DOHH2 (cell line): ENCODE data around the gene ENO4.

Experiments used
- H3F3A ChIP-seq: fragments of 200-600 bp; sonication (generic), shearing (Covaris generic); 2 replicates; pipeline ENCODE4 v1.6.0; 2016; ENCODE audit warnings: antibody characterized with exemption, mild to moderate bottlenecking; ENCODE audit not compliant: control insufficient read depth, insufficient read depth
- H3K27ac ChIP-seq: fragments of 200-600 bp; sonication (generic); 2 replicates; pipeline ENCODE4 v1.5.1; 2014; ENCODE audit warnings: low read depth, mild to moderate bottlenecking, low read length, moderate library complexity
- H3K27me3 ChIP-seq: fragments of 200-600 bp; sonication (generic); 2 replicates; pipeline ENCODE4 v1.6.1; 2014; ENCODE audit warnings: mild to moderate bottlenecking, low read length, mixed read lengths; ENCODE audit not compliant: control insufficient read depth
- H3K36me3 ChIP-seq: fragments of 200-600 bp; sonication (generic); 2 replicates; pipeline ENCODE4 v1.6.1; 2014; ENCODE audit warnings: mild to moderate bottlenecking, low read length, moderate library complexity, mixed read lengths; ENCODE audit not compliant: control insufficient read depth
- H3K4me1 ChIP-seq: fragments of 200-600 bp; sonication (generic); 2 replicates; pipeline ENCODE4 v1.6.1; 2014; ENCODE audit warnings: mild to moderate bottlenecking, low read length, mixed read lengths; ENCODE audit not compliant: control insufficient read depth
- H3K4me2 ChIP-seq: fragments of 200-600 bp; sonication (generic); 2 replicates; pipeline ENCODE4 v1.6.0; 2014; ENCODE audit warnings: mild to moderate bottlenecking, low read length, moderate library complexity
- H3K4me3 ChIP-seq: fragments of 200-600 bp; sonication (generic); 2 replicates; pipeline ENCODE4 v1.5.1; 2014; ENCODE audit warnings: mild to moderate bottlenecking, low read length, mixed read lengths
- H3K79me2 ChIP-seq: fragments of 200-600 bp; sonication (generic); 2 replicates; pipeline ENCODE4 v1.6.1; 2014; ENCODE audit warnings: mild to moderate bottlenecking, low read length, mixed read lengths; ENCODE audit not compliant: control insufficient read depth
- H3K9me2 ChIP-seq: fragments of 200-600 bp; sonication (generic); replicated peaks from 2 replicates; pipeline ENCODE4 v1.6.1; 2014; ENCODE audit warnings: mild to moderate bottlenecking, low read length, mixed read lengths; ENCODE audit not compliant: control insufficient read depth
- H3K9me3 ChIP-seq: fragments of 200-600 bp; sonication (generic); 2 replicates; pipeline ENCODE4 v1.6.1; 2014; ENCODE audit warnings: antibody characterized with exemption, low read length, mixed read lengths; ENCODE audit not compliant: control insufficient read depth, insufficient read depth
- H4K20me1 ChIP-seq: fragments of 200-600 bp; sonication (generic); 2 replicates; pipeline ENCODE4 v1.6.0; 2014; ENCODE audit warnings: low read depth, mild to moderate bottlenecking, antibody characterized with exemption, low read length, moderate library complexity; ENCODE audit not compliant: control insufficient read depth, insufficient read depth
- EZH2phosphoT487 ChIP-seq: fragments of 200-600 bp; sonication (generic); IDR thresholded peaks from 2 replicates; pipeline ENCODE4 v1.6.1; 2017; ENCODE audit warnings: borderline replicate concordance, mild to moderate bottlenecking, antibody characterized with exemption, low read length, moderate library complexity, mixed read lengths
- TF ChIP-seq, protein P1 (sequence below): fragments of 200-600 bp; sonication (generic); IDR thresholded peaks from one replicate; pipeline ENCODE4 v1.5.1; 2014; ENCODE audit warnings: antibody characterized with exemption, mild to moderate bottlenecking, low read depth, low read length; ENCODE audit not compliant: poor library complexity, severe bottlenecking

The ENO4 gene

DNA sequence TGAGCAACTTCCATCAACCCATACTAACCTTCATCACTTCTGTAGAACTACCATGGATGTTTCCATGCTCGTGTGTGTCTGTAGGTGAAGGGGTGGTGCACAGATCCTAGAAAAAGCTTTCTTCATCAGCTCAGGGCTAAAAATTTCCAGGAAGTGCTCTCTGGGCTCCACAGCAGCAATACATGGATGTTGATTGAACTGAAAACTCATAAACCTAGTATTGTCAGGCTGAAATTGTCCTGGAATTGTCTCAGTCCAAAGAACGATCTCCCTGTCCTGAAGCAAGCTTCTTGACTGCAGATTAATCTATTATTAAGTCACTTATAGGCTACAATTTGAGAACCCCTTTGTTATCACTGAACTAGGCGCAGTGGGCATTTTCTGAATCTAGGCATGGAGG is 39.8 kb downstream of the ENO4 start:
- Histone ChIP-seq H3K36me3 (no peaks in the 10 kb centered on the region), H3K4me3 (no peak overlapping the region), H3F3A (no peaks in the 10 kb centered on the region), H4K20me1 (no peaks in the 10 kb centered on the region), H3K4me2 (no peak overlapping the region), H3K9me3 (no peaks in the 10 kb centered on the region), H3K4me1 (peaks cover 39% of the 10 kb centered on the region), H3K27me3 (peaks cover 3% of the 10 kb centered on the region; the same call in 1 of the 2 replicates), H3K79me2 (no peaks in the 10 kb centered on the region), H3K27ac (no peak overlapping the region), H3K9me2 (no peaks in the 10 kb centered on the region)
- TF ChIP-seq, protein P1, sequence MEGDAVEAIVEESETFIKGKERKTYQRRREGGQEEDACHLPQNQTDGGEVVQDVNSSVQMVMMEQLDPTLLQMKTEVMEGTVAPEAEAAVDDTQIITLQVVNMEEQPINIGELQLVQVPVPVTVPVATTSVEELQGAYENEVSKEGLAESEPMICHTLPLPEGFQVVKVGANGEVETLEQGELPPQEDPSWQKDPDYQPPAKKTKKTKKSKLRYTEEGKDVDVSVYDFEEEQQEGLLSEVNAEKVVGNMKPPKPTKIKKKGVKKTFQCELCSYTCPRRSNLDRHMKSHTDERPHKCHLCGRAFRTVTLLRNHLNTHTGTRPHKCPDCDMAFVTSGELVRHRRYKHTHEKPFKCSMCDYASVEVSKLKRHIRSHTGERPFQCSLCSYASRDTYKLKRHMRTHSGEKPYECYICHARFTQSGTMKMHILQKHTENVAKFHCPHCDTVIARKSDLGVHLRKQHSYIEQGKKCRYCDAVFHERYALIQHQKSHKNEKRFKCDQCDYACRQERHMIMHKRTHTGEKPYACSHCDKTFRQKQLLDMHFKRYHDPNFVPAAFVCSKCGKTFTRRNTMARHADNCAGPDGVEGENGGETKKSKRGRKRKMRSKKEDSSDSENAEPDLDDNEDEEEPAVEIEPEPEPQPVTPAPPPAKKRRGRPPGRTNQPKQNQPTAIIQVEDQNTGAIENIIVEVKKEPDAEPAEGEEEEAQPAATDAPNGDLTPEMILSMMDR: no peak
- TF ChIP-seq EZH2phosphoT487: no peak

DNA sequence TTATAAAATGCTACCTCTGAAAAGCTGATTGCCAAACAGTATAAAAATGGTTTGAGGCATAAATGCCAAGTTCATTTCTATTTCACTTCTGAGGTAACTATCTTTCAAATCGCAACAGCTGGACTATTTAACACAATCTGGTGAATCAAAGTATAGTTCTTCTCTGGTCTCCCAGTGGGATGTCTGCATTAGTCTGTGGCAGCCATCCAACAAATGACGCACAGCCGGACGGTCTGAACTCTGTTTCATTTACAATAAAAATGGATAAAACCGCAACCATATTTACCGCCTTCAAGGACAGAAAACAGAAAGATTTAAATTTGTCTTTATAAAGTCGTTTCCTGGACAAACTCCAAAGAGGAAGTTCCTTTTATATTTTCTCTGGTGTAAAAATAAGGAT is 41.9 kb downstream of the ENO4 start:
- TF ChIP-seq, protein P1: no peak
- Histone ChIP-seq H3F3A (no peaks in the 10 kb centered on the region), H3K4me2 (peak overlapping the region; percentile 35)

DNA sequence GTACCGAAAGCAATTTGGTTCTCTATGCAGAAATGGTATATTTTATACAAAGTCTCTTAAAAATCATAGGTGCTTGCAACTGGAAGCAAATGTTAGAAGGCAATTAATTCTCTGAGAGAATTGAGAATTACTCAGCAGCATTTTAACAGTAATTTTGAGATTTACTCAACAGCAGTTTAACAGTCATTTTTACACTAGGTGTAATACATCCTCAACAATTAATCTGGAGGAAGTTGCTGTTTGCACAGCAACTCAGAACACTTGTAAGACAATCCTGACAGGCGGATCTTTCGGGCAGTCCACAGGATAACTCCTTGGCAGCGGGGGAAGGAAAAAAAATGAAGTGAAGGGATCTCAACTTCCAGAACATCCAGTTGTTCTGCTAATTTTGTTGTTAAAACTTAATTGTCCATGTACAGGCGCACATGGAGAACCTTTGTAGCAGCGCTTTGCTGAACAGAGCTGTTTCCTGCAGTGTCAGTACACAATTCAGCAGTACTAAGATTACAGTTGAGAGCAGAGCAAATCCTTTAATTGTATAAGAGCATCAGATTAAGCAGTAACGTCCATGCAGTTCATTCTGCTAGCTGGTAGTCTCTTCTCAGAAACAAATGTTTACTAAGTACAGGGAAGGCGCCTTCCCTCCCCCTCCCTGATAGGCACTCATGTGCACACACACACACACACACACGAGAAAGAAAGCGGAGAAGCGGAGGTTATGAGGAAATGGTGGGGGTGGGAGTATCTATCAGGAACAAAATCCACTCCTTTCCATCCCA is 43.8 kb downstream of the ENO4 start:
- Histone ChIP-seq H3K27ac (no peak overlapping the region), H3K4me1 (peaks cover 45% of the 10 kb centered on the region), H3K4me3 (peak overlapping the region; percentile 17; the same call in 1 of the 2 replicates), H3K9me3 (no peaks in the 10 kb centered on the region), H3K4me2 (peak overlapping the region; percentile 29), H3K36me3 (no peaks in the 10 kb centered on the region), H3F3A (no peaks in the 10 kb centered on the region), H3K9me2 (no peaks in the 10 kb centered on the region), H3K27me3 (peaks cover 3% of the 10 kb centered on the region; the same call in 1 of the 2 replicates), H4K20me1 (no peaks in the 10 kb centered on the region), H3K79me2 (no peaks in the 10 kb centered on the region)
- TF ChIP-seq, protein P1: no peak
- TF ChIP-seq EZH2phosphoT487: no peak

More for the DNA sequence above, 41.9 kb downstream of the ENO4 start:
- Histone ChIP-seq H3K9me2 (no peaks in the 10 kb centered on the region), H3K4me3 (no peak overlapping the region), H3K27ac (no peak overlapping the region), H3K79me2 (no peaks in the 10 kb centered on the region), H3K27me3 (peaks cover 3% of the 10 kb centered on the region; the same call in 1 of the 2 replicates), H3K9me3 (no peaks in the 10 kb centered on the region), H4K20me1 (no peaks in the 10 kb centered on the region), H3K4me1 (peaks cover 45% of the 10 kb centered on the region), H3K36me3 (no peaks in the 10 kb centered on the region)
